GM12878 (cell line): ENCODE results near the gene CHERP. TPM values are rescaled to one million over a fixed set of nuclear protein-coding genes. Genes with fewer than 3 reads are reported as not detected.

Experiments used
- BCLAF1 ChIP-seq: fragments of 450-650 bp; IDR thresholded peaks from 2 replicates; pipeline ENCODE4 v1.6.1; 2017; ENCODE audit warnings: antibody characterized with exemption, mild to moderate bottlenecking, moderate library complexity
- CHD2 ChIP-seq: IDR thresholded peaks from 2 replicates; pipeline ENCODE4 v1.6.1; 2011; ENCODE audit warnings: low read depth, low read length, improper control_type of control experiment, borderline replicate concordance
- EGR1 ChIP-seq, 2 experiments: IDR thresholded peaks; 1 replicate in 1 of 2; 2 replicates in 1 of 2; pipeline ENCODE4 v1.6.1; 2011 to 2012; ENCODE audit warnings: low read depth in 2 of 2, low read length in 2 of 2, borderline replicate concordance in 1 of 2, mild to moderate bottlenecking in 1 of 2, moderate library complexity in 1 of 2
- ETV6 ChIP-seq, 2 experiments: fragments of 450-650 bp in 1 of 2; IDR thresholded peaks in 1 of 2; conservative IDR thresholded peaks in 1 of 2; 2 replicates each; pipeline ENCODE4 v1.6.1; 2014; ENCODE audit warnings: antibody characterized with exemption in 1 of 2, borderline replicate concordance in 1 of 2, low read depth in 1 of 2, mild to moderate bottlenecking in 1 of 2, moderate library complexity in 1 of 2
- MTA2 ChIP-seq: fragments of 450-650 bp; IDR thresholded peaks from 2 replicates; pipeline ENCODE4 v1.6.1; 2016; ENCODE audit warnings: low read depth, mild to moderate bottlenecking, moderate library complexity
- RELB ChIP-seq: fragments of 450-650 bp; IDR thresholded peaks from 2 replicates; pipeline ENCODE4 v1.6.1; 2017; ENCODE audit warnings: low read depth, mild to moderate bottlenecking, moderate library complexity
- SIX5 ChIP-seq: IDR thresholded peaks from 2 replicates; pipeline ENCODE4 v1.6.1; 2011; ENCODE audit warnings: mild to moderate bottlenecking, low read depth, low read length, moderate library complexity; ENCODE audit not compliant: severe bottlenecking
- SP1 ChIP-seq: IDR thresholded peaks from one replicate; pipeline ENCODE4 v1.6.1; 2011; ENCODE audit warnings: low read depth, low read length
- SRF ChIP-seq, 2 experiments: IDR thresholded peaks; 2 replicates each; pipeline ENCODE4 v1.6.1; 2011; ENCODE audit warnings: low read depth in 2 of 2, low read length in 2 of 2, mild to moderate bottlenecking in 1 of 2, moderate library complexity in 1 of 2
- TBL1XR1 ChIP-seq: IDR thresholded peaks from 2 replicates; pipeline ENCODE4 v1.6.1; 2012; ENCODE audit warnings: low read depth, low read length, improper control_type of control experiment
- TCF7 ChIP-seq: IDR thresholded peaks from 2 replicates; pipeline ENCODE4 v1.6.1; 2014; ENCODE audit warnings: antibody characterized with exemption, borderline replicate concordance
- ZNF687 ChIP-seq: fragments of 450-650 bp; IDR thresholded peaks from 2 replicates; pipeline ENCODE4 v1.6.1; 2017; ENCODE audit warnings: mild to moderate bottlenecking, moderate library complexity
- polyA plus RNA-seq, 11 experiments: library from polyadenylated mRNA; depleted of rRNA in 4 of 11; unstranded in 6 of 11; stranded (reverse) in 5 of 11; fragments of >200 nt; fragmentation: Nextera tagmentation in 4 of 11; fragmentation: Illumina TruSeq in 1 of 11; extraction: Ambion mirVana in 4 of 11; extraction: Trizol in 1 of 11; gene quantifications; 1 replicate in 1 of 11; 2 replicates in 10 of 11; pipeline versions ENCODE4 v1.2.1 to v1.2.3, GENCODE V29; 2011 to 2016; ENCODE audit warnings: inconsistent platforms in 2 of 11, missing spikeins in 2 of 11, low read depth in 1 of 11
- total RNA-seq, 4 experiments: library from RNA; depleted of rRNA in 3 of 4; stranded (reverse); fragments of >200 nt in 3 of 4; fragmentation: Illumina TruSeq in 1 of 4; extraction: Trizol in 1 of 4; gene quantifications; 2 replicates each; pipeline versions ENCODE4 v1.2.1 to v1.2.3, GENCODE V29; 2013 to 2021

CHERP gene
- total and polyA plus RNA-seq, 10 of the 15 experiments (the other 5 are each of a cell fraction or from before 2014, with no cell fraction given): 0.66 to 65.3 (median 12.2) TPM

GRCh38 chr19:16586477-16586871 is 44.2 kb upstream of the CHERP start (continued):
- no peak for TF ChIP-seq EGR1 (IDR thresholded peaks at IDR 0.05; ENCODE audit: borderline replicate concordance in 1 of 2, low read depth in 2 of 2, low read length in 2 of 2)
- TF ChIP-seq MTA2: no peak
- no peak for TF ChIP-seq BCLAF1
- no peak for TF ChIP-seq ETV6 (conservative IDR thresholded peaks at IDR 0.05 in 1 of 2, IDR thresholded peaks at IDR 0.05 in 1 of 2; ENCODE audit: borderline replicate concordance in 1 of 2, low read depth in 1 of 2)
- no peak for TF ChIP-seq SRF (IDR thresholded peaks at IDR 0.05; ENCODE audit: low read depth in 2 of 2, low read length in 2 of 2)
- TF ChIP-seq SP1: no peak
- no peak for TF ChIP-seq TCF7
- no peak for TF ChIP-seq RELB
- TF ChIP-seq CHD2: no peak
- no peak for TF ChIP-seq TBL1XR1
- no peak for TF ChIP-seq ZNF687
- TF ChIP-seq SIX5: no peak
- TF ChIP-seq, all 136 proteins: peak for 5
